OCI-LY7 (cell line): ENCODE results near the gene PALB2. TPM values are rescaled to one million over a fixed set of nuclear protein-coding genes. Genes with fewer than 3 reads are reported as not detected.

Source experiments
- BruUV-seq: library from RNA; stranded (reverse); fragments of 400-500 nt; replicated peaks from 2 replicates; lab custom pipeline; 2021; lab: Mats Ljungman, UMichigan
- CTCF ChIA-PET: fragments of 300-600 bp; sonication (Branson Sonifier 250); formaldehyde crosslinking; loops from one replicate; lab custom pipeline; 2022; ENCODE audit warnings: antibody characterized with exemption; ENCODE audit not compliant: unreplicated experiment; lab: Charles Lee
- POLR2A ChIA-PET: fragments of 300-600 bp; sonication (Branson Sonifier 250); formaldehyde crosslinking; loops from one replicate; lab custom pipeline; 2022; ENCODE audit warnings: antibody characterized with exemption; lab: Charles Lee
- DNase-seq: peaks from one replicate; pipeline ENCODE4 v3.0.0-alpha.2; 2015; ENCODE audit warnings: low spot score
- H2AFZ ChIP-seq: fragments of 200-600 bp; sonication (generic), shearing (Covaris generic); 2 replicates; pipeline ENCODE4 v1.6.1; 2014; ENCODE audit warnings: mild to moderate bottlenecking, antibody characterized with exemption, low read length, moderate library complexity
- H3K27ac ChIP-seq: fragments of 200-600 bp; sonication (generic); 2 replicates; pipeline ENCODE4 v1.5.1; 2014; ENCODE audit warnings: mixed run types, low read depth, mild to moderate bottlenecking, moderate library complexity, low read length, inconsistent platforms; ENCODE audit not compliant: poor library complexity, severe bottlenecking
- H3K36me3 ChIP-seq: fragments of 200-600 bp; sonication (generic); 2 replicates; pipeline ENCODE4 v1.6.1; 2014; ENCODE audit warnings: mild to moderate bottlenecking, antibody characterized with exemption, low read length, moderate library complexity, mixed read lengths; ENCODE audit not compliant: insufficient read depth
- H3K4me1 ChIP-seq: fragments of 200-600 bp; sonication (generic); 2 replicates; pipeline ENCODE4 v1.5.1; 2014; ENCODE audit warnings: mild to moderate bottlenecking, low read length; ENCODE audit not compliant: insufficient read depth, poor library complexity, severe bottlenecking
- H3K4me2 ChIP-seq: fragments of 200-600 bp; sonication (generic); 2 replicates; pipeline ENCODE4 v1.6.1; 2014; ENCODE audit warnings: mild to moderate bottlenecking, low read length
- H3K4me3 ChIP-seq: fragments of 200-600 bp; sonication (generic); 2 replicates; pipeline ENCODE4 v1.5.1; 2014; ENCODE audit warnings: mild to moderate bottlenecking, low read depth, low read length; ENCODE audit not compliant: poor library complexity, severe bottlenecking
- H3K79me2 ChIP-seq: fragments of 200-600 bp; sonication (generic); 2 replicates; pipeline ENCODE4 v1.6.1; 2016; ENCODE audit warnings: low read depth, mild to moderate bottlenecking, low read length, moderate library complexity, mixed read lengths; ENCODE audit not compliant: insufficient read depth
- H3K9me2 ChIP-seq: fragments of 200-600 bp; sonication (generic); 2 replicates; pipeline ENCODE4 v1.6.1; 2016; ENCODE audit warnings: mild to moderate bottlenecking, low read length, mixed read lengths; ENCODE audit not compliant: insufficient read depth
- H3K9me3 ChIP-seq: fragments of 200-600 bp; sonication (generic); 2 replicates; pipeline ENCODE4 v1.6.1; 2014; ENCODE audit warnings: mild to moderate bottlenecking, mixed run types, low read length, mixed read lengths
- H4K20me1 ChIP-seq: fragments of 200-600 bp; sonication (generic); 2 replicates; pipeline ENCODE4 v1.6.1; 2014; ENCODE audit warnings: mild to moderate bottlenecking, antibody characterized with exemption, low read length, moderate library complexity, mixed read lengths; ENCODE audit not compliant: insufficient read depth
- CTCF ChIP-seq: fragments of 200-600 bp; sonication (generic); conservative IDR thresholded peaks from 2 replicates; pipeline ENCODE4 v1.5.1; 2014; ENCODE audit warnings: mild to moderate bottlenecking, antibody characterized with exemption, low read length, moderate library complexity, mixed read lengths
- EZH2phosphoT487 ChIP-seq: fragments of 200-600 bp; sonication (generic); IDR thresholded peaks from 2 replicates; pipeline ENCODE4 v1.6.1; 2018; ENCODE audit warnings: low read depth, borderline replicate concordance, mild to moderate bottlenecking, mixed run types, antibody characterized with exemption, low read length, moderate library complexity, mixed read lengths
- intact Hi-C: fragments of 100-400 bp; cut with micrococcal nuclease; formaldehyde crosslinking; loops from one replicate; pipeline ENCODE4 v1.10.0; 2022; ENCODE audit not compliant: unreplicated experiment
- total RNA-seq, 2 experiments: library from RNA; depleted of rRNA in 1 of 2; stranded (reverse); fragments of >200 nt in 1 of 2; shearing (Covaris generic) in 1 of 2; gene quantifications; 2 replicates each; pipeline ENCODE4 v1.2.3, GENCODE V29; 2014 to 2022

The PALB2 gene
- total RNA-seq, 2 experiments from 2014 or later, result 16.6 to 35.1 TPM

- ChIA-PET POLR2A (interaction anchor here (0.6 to 1.6 kb wide), 2 partner anchors 66 to 129 kb away, joined by 3 to 7 read pairs; no protein-coding TSS in a partner anchor), CTCF (no interaction called here)
- intact Hi-C loops, result no loop called here
- H3K4me1 ChIP-seq, result peaks cover 36% of the 10 kb centered on the region
- H4K20me1 ChIP-seq, result no peaks in the 10 kb centered on the region
- no peaks in the 10 kb centered on the region for H3K79me2 ChIP-seq
- BruUV-seq, result no TSS peak
- DNase-seq, result no peak
- no peaks in the 10 kb centered on the region for H3K9me2 ChIP-seq
- H3K9me3 ChIP-seq, result no peaks in the 10 kb centered on the region
- H2AFZ ChIP-seq, result no peak overlapping the region
- H3K36me3 ChIP-seq, result peaks cover 60% of the 10 kb centered on the region
- no peak overlapping the region for H3K4me3 ChIP-seq
- no peak for TF ChIP-seq EZH2phosphoT487
- no peak for TF ChIP-seq CTCF
- H3K27ac ChIP-seq, result no peak overlapping the region
- no peak overlapping the region for H3K4me2 ChIP-seq
These were observed 68.7 kb downstream of the PALB2 start for GRCh38 chr16:23572394-23572793.

DNA sequence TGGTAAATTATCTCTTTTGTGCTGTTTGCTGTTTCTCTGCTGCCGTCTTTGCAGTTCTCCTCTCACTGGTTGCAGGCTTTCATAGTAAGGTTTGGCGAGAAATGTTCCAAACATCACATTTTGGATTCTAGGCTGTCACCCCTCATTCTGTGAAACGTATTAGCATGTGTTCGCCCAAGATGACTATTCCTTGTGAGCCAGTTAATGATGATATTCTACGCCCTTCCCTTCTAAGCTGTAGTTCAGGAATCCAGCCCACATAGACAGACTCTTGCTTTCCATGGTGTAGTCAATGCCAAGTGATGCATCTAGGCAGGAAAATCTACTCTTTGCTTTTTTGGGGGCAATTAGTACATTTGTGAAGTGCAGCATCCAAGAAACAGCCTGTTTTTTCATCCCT, 69.2 kb downstream of the PALB2 start:
- peaks cover 64% of the 10 kb centered on the region for H3K36me3 ChIP-seq

More for the DNA sequence above, 69.2 kb downstream of the PALB2 start:
- H3K4me2 ChIP-seq, result peak overlapping the region; percentile 69; the same call in 1 of the 2 replicates
- POLR2A ChIA-PET, result interaction anchor here (1.6 kb wide), 1 partner anchor 65 kb away, joined by 7 read pairs; no protein-coding TSS in a partner anchor
- BruUV-seq, result no TSS peak
- no peak overlapping the region for H3K4me3 ChIP-seq
- intact Hi-C loops, result loop anchor here (1.0 kb wide), 1 partner anchor 24 kb away; the partner anchor contains the start of gene NDUFAB1
- no peaks in the 10 kb centered on the region for H3K9me3 ChIP-seq
- H3K79me2 ChIP-seq, result no peaks in the 10 kb centered on the region
- CTCF ChIA-PET, result no interaction called here
- H2AFZ ChIP-seq, result no peak overlapping the region
- H3K4me1 ChIP-seq, result peaks cover 36% of the 10 kb centered on the region
- H4K20me1 ChIP-seq, result no peaks in the 10 kb centered on the region
- peak overlapping the region; percentile 79 for H3K27ac ChIP-seq
- DNase-seq, result no peak
- H3K9me2 ChIP-seq, result no peaks in the 10 kb centered on the region
- TF ChIP-seq CTCF (no peak), EZH2phosphoT487 (no peak)
